ENCODE measurements around the gene SEPTIN10. TPM values are rescaled to one million over a fixed set of nuclear protein-coding genes. Genes with fewer than 3 reads are reported as not detected.

SEPTIN10 gene
- total and polyA plus RNA-seq, 2 of the 8 experiments (the other 6 are each of a cell fraction or from before 2014, with no cell fraction given): 23.7 to 101 TPM

GRCh38 chr2:109503191-109503590 is 110.6 kb downstream of the SEPTIN10 start:
- Histone ChIP-seq H3K14ac (ENCODE audit: insufficient read length) (no peak overlapping the region), H2BK5ac (ENCODE audit: low read depth, low read length) (no peak overlapping the region), H3K4ac (replicated peaks; ENCODE audit: insufficient read length, low read depth, low read length) (no peak overlapping the region), H3K9me3 (ENCODE audit: insufficient read depth in 2 of 2, low read depth in 1 of 2, low read length in 1 of 2) (no peaks in the 10 kb centered on the region), H4K8ac (ENCODE audit: extremely low read depth, insufficient read depth, low read length) (no peak overlapping the region), H2AK5ac (ENCODE audit: low read depth, low read length) (no peak overlapping the region), H2AFZ (ENCODE audit: low read length) (no peak overlapping the region), H3K23ac (ENCODE audit: insufficient read length) (no peak overlapping the region), H3K27me3 (replicated peaks in 1 of 4; ENCODE audit: control insufficient read depth in 3 of 4, extremely low read depth in 1 of 4, insufficient read depth in 3 of 4, low read length in 3 of 4) (no peaks in the 10 kb centered on the region), H3K4me1 (replicated peaks in 1 of 4; ENCODE audit: control insufficient read depth in 3 of 4, insufficient read depth in 4 of 4, low read length in 3 of 4) (no peaks in the 10 kb centered on the region), H4K20me1 (replicated peaks in 1 of 2; ENCODE audit: control insufficient read depth in 1 of 2, insufficient read depth in 2 of 2, low read length in 2 of 2) (no peaks in the 10 kb centered on the region), H4K5ac (ENCODE audit: insufficient read length, low read depth, low read length) (no peak overlapping the region), H2BK120ac (replicated peaks; ENCODE audit: low read depth, low read length) (no peak overlapping the region), H2BK20ac (ENCODE audit: low read length) (no peak overlapping the region), H3K36me3 (ENCODE audit: control insufficient read depth in 2 of 4, insufficient read depth in 4 of 4, low read length in 3 of 4) (no peaks in the 10 kb centered on the region), H3K23me2 (ENCODE audit: low read depth, low read length) (no peaks in the 10 kb centered on the region), H2BK12ac (ENCODE audit: low read depth, low read length) (no peak overlapping the region), H3K56ac (replicated peaks; ENCODE audit: insufficient read length, low read depth, low read length) (no peak overlapping the region), H3K9ac (replicated peaks in 1 of 4; ENCODE audit: extremely low read depth in 1 of 4, low read depth in 3 of 4, low read length in 3 of 4) (no peak overlapping the region), H4K91ac (replicated peaks; ENCODE audit: insufficient read length, low read length) (no peak overlapping the region), H3K4me3 (ENCODE audit: extremely low read depth in 1 of 4, insufficient read depth in 2 of 4, low read depth in 3 of 4, low read length in 4 of 4) (no peak overlapping the region), H3K18ac (ENCODE audit: extremely low read depth, low read length) (no peak overlapping the region), H2BK15ac (ENCODE audit: low read length) (no peak overlapping the region), H3K4me2 (ENCODE audit: insufficient read depth in 1 of 2, low read depth in 2 of 2, low read length in 2 of 2) (no peak overlapping the region), H3K79me2 (ENCODE audit: control insufficient read depth in 1 of 2, insufficient read depth in 2 of 2, low read length in 2 of 2) (no peaks in the 10 kb centered on the region), H3K27ac (ENCODE audit: low read depth, low read length) (no peak overlapping the region), H3K79me1 (ENCODE audit: low read depth, low read length) (no peaks in the 10 kb centered on the region)
- DNase-seq (ENCODE audit: low read depth in 1 of 2, low spot score in 2 of 2) (no peak), FAIRE-seq (no peak)
- CTCF ChIA-PET (ENCODE audit: partially characterized antibody): interaction anchor here (1.2 kb wide), 1 partner anchor 278 kb away, joined by 3 read pairs; no protein-coding TSS in a partner anchor
- TF ChIP-seq TAF1 (IDR thresholded peaks at IDR 0.05; ENCODE audit: low read depth, low read length) (no peak), TCF12 (IDR thresholded peaks at IDR 0.05; ENCODE audit: low read depth, low read length) (no peak), SRF (IDR thresholded peaks at IDR 0.05; ENCODE audit: low read depth, low read length) (no peak), CREB1 (IDR thresholded peaks at IDR 0.05) (no peak), PHF8 (conservative IDR thresholded peaks at IDR 0.05; ENCODE audit: low read depth, low read length) (no peak), MAX (IDR thresholded peaks at IDR 0.05) (no peak), CEBPB (IDR thresholded peaks at IDR 0.05; ENCODE audit: low read depth, low read length) (no peak), HDAC6 (IDR thresholded peaks at IDR 0.05; ENCODE audit: low read depth, low read length) (no peak)
- whole genome bisulfite sequencing, 2 experiments (ENCODE audit: extremely low coverage in 1 of 2, insufficient coverage in 1 of 2, insufficient read length in 1 of 2, insufficient replicate concordance in 2 of 2, low coverage in 1 of 2, low lambda C conversion rate in 2 of 2, missing lambda C conversion rate in 1 of 2): 89% methylated on average over 5 of the region's 5 CpGs; no CpG with 5 or more reads in 1 of the 2 experiments
- POLR2A ChIA-PET (ENCODE audit: partially characterized antibody): no interaction called here

Measured in H1 (cell line).